HUES6 (cell line): Measurements from ENCODE around the gene MDFI.

ENCODE experiments used
- H3K27ac ChIP-seq: 2 replicates; pipeline ENCODE4 v1.7.0; 2013; ENCODE audit warnings: low read depth, mild to moderate bottlenecking, low read length, inconsistent platforms
- H3K27me3 ChIP-seq: 2 replicates; pipeline ENCODE4 v1.6.1; 2013; ENCODE audit warnings: low read length; ENCODE audit not compliant: control insufficient read depth, insufficient read depth
- H3K36me3 ChIP-seq: 2 replicates; pipeline ENCODE4 v1.6.1; 2013; ENCODE audit warnings: low read length; ENCODE audit not compliant: control insufficient read depth, insufficient read depth
- H3K4me1 ChIP-seq: 2 replicates; pipeline ENCODE4 v1.6.1; 2013; ENCODE audit warnings: low read length; ENCODE audit not compliant: control insufficient read depth, insufficient read depth
- H3K4me3 ChIP-seq: 2 replicates; pipeline ENCODE4 v1.5.1; 2013; ENCODE audit warnings: low read depth, low read length
- H3K9ac ChIP-seq: one replicate; pipeline ENCODE4 v1.6.1; 2013; ENCODE audit warnings: mild to moderate bottlenecking, low read length
- H3K9me3 ChIP-seq: 2 replicates; pipeline ENCODE4 v1.6.1; 2013; ENCODE audit warnings: low read depth, low read length; ENCODE audit not compliant: control insufficient read depth, insufficient read depth

The MDFI gene

DNA sequence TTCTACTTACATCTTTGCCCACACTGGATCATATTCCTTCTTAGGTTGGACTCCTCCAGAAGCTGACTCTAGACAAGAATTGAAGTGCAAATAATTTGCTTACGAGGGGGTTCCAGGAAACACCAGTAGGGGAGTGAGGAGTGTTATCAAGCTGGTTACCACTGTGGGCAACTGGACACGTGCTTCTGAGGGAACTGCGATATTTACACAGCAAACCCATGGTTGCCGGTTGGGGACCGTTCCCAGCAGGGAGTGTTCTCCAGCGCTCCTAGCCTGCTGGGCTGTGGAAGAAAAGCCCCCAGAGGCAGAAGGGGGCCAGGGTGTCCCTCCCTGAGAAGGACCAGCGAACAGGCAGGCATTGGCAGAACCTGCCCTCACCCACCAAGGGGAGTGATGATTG, 21.7 kb downstream of the MDFI start:
- Histone ChIP-seq H3K4me3 (no peak overlapping the region), H3K27ac (no peak overlapping the region), H3K4me1 (peaks cover 23% of the 10 kb centered on the region), H3K9me3 (no peaks in the 10 kb centered on the region), H3K9ac (no peak overlapping the region), H3K36me3 (no peaks in the 10 kb centered on the region), H3K27me3 (peaks cover 7% of the 10 kb centered on the region; the same call in 1 of the 2 replicates)

DNA sequence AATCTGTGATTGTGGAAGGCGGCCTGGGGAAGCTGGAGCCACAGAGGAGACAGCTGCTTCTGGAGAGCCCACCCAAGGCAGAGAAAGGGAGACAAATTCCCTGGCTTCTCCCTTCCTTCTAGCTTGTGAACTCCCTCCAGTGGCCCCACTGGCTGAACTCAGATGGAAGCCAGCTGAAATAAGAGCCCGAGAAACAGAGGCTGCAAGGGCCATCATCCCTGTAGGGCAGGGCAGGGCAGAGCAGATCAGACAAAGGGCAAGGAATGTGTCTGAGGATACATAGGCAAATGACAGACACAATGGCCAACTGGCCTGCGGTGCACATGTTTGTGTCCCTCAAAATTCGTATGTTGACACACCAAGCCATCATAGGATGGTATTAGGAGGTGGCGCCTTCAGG, 25.3 kb downstream of the MDFI start:
- Histone ChIP-seq H3K27ac (no peak overlapping the region), H3K9ac (no peak overlapping the region), H3K4me1 (no peaks in the 10 kb centered on the region), H3K4me3 (no peak overlapping the region), H3K9me3 (no peaks in the 10 kb centered on the region), H3K27me3 (peaks cover 7% of the 10 kb centered on the region; the same call in 1 of the 2 replicates), H3K36me3 (no peaks in the 10 kb centered on the region)

DNA sequence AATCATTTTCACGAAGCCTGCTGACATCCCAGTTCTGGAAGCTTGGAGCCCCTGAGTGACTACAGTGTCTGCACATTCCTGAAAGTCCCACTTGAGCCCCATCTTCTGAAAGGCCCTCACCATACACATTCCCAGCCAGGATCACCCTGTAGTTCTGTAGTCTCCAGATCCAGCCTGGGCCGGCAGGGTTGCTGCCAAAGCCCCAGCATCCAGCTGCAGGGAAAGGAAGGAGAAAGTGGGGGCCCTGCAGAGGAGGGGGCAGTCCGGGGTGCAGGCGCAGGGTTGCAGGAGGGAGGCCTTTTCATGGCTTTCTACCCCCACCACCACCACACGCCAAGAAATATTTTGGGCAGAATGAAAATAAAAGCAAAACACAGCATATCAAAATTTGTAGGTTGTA, 26.0 kb downstream of the MDFI start:
- H3K27me3 ChIP-seq = peaks cover 7% of the 10 kb centered on the region; the same call in 1 of the 2 replicates
- H3K27ac ChIP-seq = no peak overlapping the region
- H3K36me3 ChIP-seq = no peaks in the 10 kb centered on the region
- H3K4me1 ChIP-seq = no peaks in the 10 kb centered on the region
- H3K4me3 ChIP-seq = no peak overlapping the region
- 0 out of 2 replicates have a peak, but pooled peaks cover 4% of the 10 kb centered on the region for H3K9me3 ChIP-seq
- no peak overlapping the region for H3K9ac ChIP-seq

DNA sequence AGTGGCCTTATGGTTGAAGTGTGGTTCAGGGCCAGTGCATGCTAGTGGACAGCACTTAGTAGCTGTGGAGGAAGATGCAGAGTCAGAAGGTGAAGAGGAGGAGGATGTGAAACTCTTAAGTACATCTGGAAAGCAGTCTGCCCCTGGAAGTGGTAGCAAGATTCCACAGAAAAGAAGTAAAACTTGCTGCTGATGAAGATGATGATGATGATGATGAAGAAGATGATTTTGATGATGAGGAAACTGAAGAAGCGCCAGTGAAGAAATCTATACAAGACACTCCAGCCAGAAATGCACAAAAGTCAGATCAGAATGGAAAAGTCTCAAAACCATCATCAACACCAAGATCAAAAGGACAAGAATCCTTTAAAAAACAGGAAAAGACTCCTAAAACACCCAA, 28.9 kb downstream of the MDFI start:
- no peak overlapping the region for H3K4me3 ChIP-seq
- no peaks in the 10 kb centered on the region for H3K36me3 ChIP-seq
- H3K4me1 ChIP-seq = no peaks in the 10 kb centered on the region
- H3K27ac ChIP-seq = no peak overlapping the region
- H3K27me3 ChIP-seq = peaks cover 2% of the 10 kb centered on the region; the same call in 1 of the 2 replicates
- H3K9me3 ChIP-seq = 0 out of 2 replicates have a peak, but pooled peaks cover 5% of the 10 kb centered on the region
- H3K9ac ChIP-seq = no peak overlapping the region

DNA sequence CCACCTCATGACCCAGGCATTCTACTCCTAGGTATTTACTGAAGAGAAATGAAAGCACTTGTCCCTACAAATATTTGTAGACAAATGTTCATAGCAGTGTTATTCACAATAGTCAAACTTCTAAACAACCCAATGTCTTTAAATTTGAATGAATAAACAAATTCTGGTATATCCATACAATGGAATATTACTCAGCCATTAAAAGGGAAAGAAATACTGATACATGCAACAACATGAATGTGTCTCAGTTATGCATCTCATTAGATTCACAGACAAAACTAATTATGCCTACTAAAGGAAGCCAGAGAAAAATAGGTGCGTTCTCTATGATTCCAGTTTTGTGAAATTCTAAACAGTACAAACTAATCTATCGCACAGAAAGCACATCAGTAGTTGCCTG, 30.7 kb downstream of the MDFI start:
- no peak overlapping the region for H3K4me3 ChIP-seq
- H3K27me3 ChIP-seq = no peaks in the 10 kb centered on the region; the same call in 1 of the 2 replicates
- no peaks in the 10 kb centered on the region for H3K36me3 ChIP-seq
- H3K9ac ChIP-seq = no peak overlapping the region
- peaks cover 9% of the 10 kb centered on the region for H3K4me1 ChIP-seq
- 0 out of 2 replicates have a peak, but pooled peaks cover 5% of the 10 kb centered on the region for H3K9me3 ChIP-seq
- no peak overlapping the region for H3K27ac ChIP-seq

DNA sequence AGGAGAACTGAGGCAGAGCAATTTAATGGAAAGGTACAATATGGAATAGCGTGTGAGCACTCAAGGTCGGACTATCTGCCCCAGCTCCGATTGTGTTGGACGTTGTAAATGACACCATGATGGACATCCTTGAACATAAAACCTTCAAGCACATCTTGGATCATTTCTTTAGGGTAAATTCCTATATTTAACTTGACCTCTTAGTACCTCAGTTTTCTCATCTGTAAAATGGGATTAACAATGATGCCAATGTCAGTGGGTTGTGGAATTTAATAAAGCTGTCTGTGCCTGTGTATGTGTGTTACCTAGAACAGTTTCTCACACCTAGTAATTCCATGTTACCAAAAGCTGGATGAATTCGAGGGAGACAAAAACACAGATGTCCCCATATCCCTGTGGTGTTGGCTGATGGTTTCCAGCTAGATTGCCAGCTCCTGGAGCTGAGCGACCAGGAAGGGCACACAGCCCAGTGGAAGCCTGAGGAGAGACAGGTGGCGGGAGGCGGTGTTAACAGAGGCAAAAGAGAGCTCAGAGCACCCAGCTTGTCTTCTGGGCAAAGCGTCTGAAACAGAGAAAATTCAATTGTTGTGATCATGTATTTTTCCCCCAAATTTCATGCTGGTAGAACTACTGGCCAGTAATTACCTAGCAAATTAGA, 32.6 kb downstream of the MDFI start:
- 0 out of 2 replicates have a peak, but pooled peaks cover 5% of the 10 kb centered on the region for H3K9me3 ChIP-seq
- no peaks in the 10 kb centered on the region for H3K36me3 ChIP-seq
- H3K4me3 ChIP-seq = no peak overlapping the region
- H3K27me3 ChIP-seq = no peaks in the 10 kb centered on the region; the same call in 1 of the 2 replicates
- H3K4me1 ChIP-seq = peaks cover 9% of the 10 kb centered on the region
- no peak overlapping the region for H3K27ac ChIP-seq
- H3K9ac ChIP-seq = no peak overlapping the region

DNA sequence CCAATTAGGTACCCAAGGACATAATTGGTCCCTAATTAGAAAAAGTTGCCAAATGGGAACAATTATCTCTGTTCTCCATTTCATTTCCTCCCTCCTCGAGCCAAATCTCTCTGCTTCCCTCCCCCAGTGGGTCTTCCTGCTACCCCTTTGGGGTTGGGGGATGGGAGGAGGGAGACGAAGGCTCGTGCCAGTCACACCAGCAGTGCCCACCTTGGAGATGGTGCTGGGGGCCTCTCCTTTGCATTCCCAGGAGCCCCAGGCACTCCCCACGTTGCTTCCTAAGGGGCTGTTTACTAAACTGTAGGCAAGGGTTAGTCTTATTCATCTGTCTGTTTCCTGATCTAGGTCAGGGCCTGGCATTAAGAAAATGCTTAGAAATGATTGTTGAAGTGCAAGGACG, 33.1 kb downstream of the MDFI start:
- H3K36me3 ChIP-seq = no peaks in the 10 kb centered on the region
- H3K9me3 ChIP-seq = 0 out of 2 replicates have a peak, but pooled peaks cover 5% of the 10 kb centered on the region
- no peaks in the 10 kb centered on the region; the same call in 1 of the 2 replicates for H3K27me3 ChIP-seq
- no peak overlapping the region for H3K27ac ChIP-seq
- no peak overlapping the region for H3K4me3 ChIP-seq
- no peak overlapping the region for H3K9ac ChIP-seq
- H3K4me1 ChIP-seq = peaks cover 9% of the 10 kb centered on the region

DNA sequence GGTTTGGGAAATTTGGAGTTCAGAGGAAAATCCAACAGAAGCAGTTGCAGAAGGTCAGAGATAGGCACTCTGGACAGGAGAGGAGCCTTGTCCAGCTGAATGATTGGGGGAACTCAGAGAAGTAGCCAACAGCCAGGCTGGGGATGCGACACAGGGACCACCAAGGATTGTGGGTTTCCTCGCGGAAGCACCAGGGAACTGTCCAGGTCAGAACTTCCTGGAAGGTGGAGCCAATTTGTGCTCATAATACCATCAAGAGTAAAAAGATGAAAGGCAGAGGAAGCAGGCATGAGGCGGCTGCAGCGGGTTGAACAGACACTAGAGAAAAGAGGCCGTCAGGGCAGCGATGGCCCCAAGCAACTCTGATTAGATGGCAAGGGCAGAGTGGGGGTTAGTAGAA, 33.7 kb downstream of the MDFI start:
- Histone ChIP-seq H3K9me3 (0 out of 2 replicates have a peak, but pooled peaks cover 5% of the 10 kb centered on the region), H3K27me3 (peaks cover 5% of the 10 kb centered on the region; the same call in 1 of the 2 replicates), H3K4me1 (peaks cover 13% of the 10 kb centered on the region), H3K4me3 (no peak overlapping the region), H3K9ac (no peak overlapping the region), H3K27ac (no peak overlapping the region), H3K36me3 (no peaks in the 10 kb centered on the region)

DNA sequence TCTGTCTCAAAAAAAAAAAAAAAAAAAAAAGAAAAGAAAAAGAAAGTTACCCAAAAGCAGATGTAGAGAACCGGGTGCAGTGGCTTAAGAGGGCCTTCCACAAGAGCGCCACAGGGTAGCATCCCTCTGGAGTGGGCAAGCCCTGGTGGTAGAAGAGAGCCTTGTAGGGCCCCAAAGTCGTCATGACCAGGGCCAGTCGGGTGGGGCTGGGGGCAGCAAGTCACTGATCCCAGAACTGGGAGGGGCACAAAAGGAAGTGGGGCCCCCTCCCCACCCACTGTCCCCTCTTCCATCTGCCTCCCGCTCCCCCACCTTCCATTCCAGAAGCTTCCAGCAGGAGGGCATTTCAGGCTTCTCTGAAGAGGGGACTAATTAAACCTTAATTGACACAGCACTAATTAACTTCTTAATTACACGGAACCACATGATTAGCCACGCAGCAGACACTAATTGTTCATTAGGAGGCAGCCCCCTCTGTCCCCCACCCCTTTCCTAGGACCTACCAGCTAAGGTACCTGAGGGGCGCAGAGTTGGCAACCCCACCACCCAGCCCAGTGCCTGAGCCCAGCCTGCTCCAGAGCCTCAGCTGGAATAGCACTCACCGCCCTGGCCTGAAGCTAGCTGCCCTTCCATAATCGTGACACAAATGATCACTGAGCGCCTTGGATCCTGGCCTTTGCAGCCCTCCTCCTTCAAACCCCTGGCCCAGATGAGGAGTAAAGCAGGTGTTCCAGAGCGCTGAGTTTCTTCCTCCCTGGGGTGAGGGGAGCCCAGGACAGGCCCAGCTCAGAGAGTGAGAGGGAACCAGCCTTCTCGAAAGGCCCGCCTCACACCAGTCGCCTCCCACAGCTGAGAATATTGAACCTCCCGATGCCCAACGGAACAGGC, 34.8 kb downstream of the MDFI start:
- Histone ChIP-seq H3K9ac (no peak overlapping the region), H3K27ac (no peak overlapping the region), H3K9me3 (0 out of 2 replicates have a peak, but pooled peaks cover 5% of the 10 kb centered on the region), H3K36me3 (no peaks in the 10 kb centered on the region), H3K4me1 (peaks cover 21% of the 10 kb centered on the region), H3K4me3 (no peak overlapping the region), H3K27me3 (peaks cover 9% of the 10 kb centered on the region; the same call in 1 of the 2 replicates)

DNA sequence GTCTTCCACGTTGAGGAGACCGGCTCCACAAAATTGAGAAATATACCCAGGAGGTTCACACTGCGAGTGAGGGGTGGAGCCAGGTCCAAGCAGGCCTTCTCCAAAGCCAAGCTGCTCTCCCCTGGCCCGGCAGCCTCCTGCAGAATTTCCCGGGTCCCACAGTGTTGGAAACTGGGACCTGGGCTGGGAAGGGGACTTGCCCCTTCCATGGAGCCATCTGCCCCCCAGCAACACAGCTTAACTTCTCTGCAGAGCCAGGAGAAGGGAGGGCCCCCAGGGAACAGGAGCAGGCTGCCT, 35.4 kb downstream of the MDFI start:
- Histone ChIP-seq H3K4me1 (peaks cover 21% of the 10 kb centered on the region), H3K9ac (no peak overlapping the region), H3K27me3 (peaks cover 9% of the 10 kb centered on the region; the same call in 1 of the 2 replicates), H3K27ac (no peak overlapping the region), H3K4me3 (no peak overlapping the region), H3K36me3 (no peaks in the 10 kb centered on the region), H3K9me3 (0 out of 2 replicates have a peak, but pooled peaks cover 5% of the 10 kb centered on the region)
